GM18526 (cell line): ENCODE data around the gene ME2.

Source experiments
- POLR2A ChIP-seq: IDR thresholded peaks from 3 replicates; pipeline ENCODE4 v1.6.1; 2011; ENCODE audit not compliant: insufficient read length; ENCODE audit errors: extremely low read depth

Gene ME2

GRCh38 chr18:50878345-50879301, at the start of gene ME2:
TSS of gene ME2 (plus strand) at chr18:50879118. CDS start at chr18:50895821, 16,703 bp downstream.
- peak; percentile 75 for TF ChIP-seq POLR2A

GRCh38 chr18:50829644-50830043, 49.3 kb upstream of the ME2 start:
- no peak for TF ChIP-seq POLR2A

GRCh38 chr18:50830544-50830943, 48.4 kb upstream of the ME2 start:
- TF ChIP-seq POLR2A, result no peak

DNA sequence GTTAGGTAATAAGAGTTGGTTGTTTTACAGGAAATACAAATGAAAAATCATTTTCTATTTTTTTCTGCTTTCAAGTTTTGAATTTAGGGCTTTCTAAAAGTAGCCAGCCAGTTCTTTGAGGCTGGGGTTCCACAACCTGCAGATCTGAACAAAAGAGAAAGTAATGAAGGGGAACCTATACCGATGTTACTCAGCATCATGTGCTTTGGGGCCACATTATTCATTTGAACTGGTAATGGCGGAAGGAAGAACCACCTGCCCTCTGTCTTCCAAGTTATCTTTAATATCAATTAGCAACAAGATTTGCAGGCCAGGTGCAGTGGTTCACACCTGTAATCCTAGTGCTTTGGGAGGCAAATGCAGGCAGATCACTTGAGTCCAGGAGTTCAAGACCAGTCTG, 46.2 kb upstream of the ME2 start:
- TF ChIP-seq POLR2A, result no peak

DNA sequence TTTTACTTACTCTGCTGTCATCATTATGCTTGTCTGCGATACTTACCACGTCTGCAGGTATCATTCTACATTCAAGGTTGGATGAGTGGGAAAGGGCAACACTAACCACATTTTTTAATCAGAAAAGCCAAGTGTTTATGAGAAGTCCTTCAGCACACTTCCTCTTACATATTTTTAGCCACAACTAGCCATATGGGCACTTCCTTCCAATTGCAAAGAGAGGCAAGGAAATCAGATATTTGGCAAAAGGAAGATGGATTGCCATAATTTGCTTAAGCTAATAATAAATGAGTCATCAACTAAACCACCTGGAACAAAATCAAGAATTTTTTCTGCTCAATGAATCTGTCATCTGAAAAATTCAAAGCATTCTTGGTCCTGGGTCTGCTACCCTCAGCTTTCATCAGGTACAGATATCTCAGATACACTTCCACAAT, 42.4 kb upstream of the ME2 start:
- TF ChIP-seq POLR2A, result no peak

DNA sequence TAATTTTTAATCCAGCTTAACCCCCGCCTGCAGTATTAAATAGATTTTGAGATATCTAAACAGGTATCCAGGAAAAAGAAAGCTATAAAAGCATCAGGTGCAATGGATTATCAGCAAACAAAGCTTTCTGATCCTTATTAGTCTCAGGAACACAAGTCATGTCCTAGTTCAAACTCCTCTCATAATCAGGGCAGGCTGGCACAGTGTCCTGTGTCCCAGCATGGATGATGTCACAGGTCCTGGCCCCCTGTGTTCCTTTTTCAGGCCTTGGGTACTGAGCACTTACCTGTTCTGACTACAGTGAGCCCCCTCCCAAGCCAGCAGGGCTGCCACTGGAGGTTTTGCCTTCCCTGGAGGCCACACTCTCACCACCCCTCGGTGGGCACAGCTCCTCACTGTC, 39.6 kb upstream of the ME2 start:
- TF ChIP-seq POLR2A, result no peak

GRCh38 chr18:50839996-50840395, 38.9 kb upstream of the ME2 start:
- TF ChIP-seq POLR2A, result no peak

DNA sequence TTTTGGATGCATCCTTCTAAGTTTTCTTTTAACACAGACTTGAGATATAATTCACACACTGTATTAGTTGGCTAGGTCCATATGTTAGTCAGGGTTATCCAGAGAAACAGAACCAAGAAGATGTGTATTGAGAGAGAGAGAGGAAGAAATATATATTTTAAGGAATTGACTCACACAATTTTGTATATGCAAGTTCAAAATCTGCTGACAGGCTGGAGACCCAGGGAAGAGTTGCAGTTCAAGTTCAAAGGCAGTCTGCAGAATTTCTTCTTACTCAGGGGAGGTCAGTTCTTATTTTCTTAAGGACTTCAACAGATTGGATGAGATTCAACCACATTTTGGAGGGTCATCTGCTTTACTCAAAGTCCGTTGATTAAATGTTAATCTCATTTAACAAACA, 36.1 kb upstream of the ME2 start:
- no peak for TF ChIP-seq POLR2A

- TF ChIP-seq POLR2A, result no peak
Observed at GRCh38 chr18:50844554-50844953, 34.4 kb upstream of the ME2 start.

GRCh38 chr18:50844960-50845359, 34.0 kb upstream of the ME2 start:
- no peak for TF ChIP-seq POLR2A

- TF ChIP-seq POLR2A, result no peak
Observed at GRCh38 chr18:50847192-50847591, 31.7 kb upstream of the ME2 start.

GRCh38 chr18:50848061-50848551, 30.8 kb upstream of the ME2 start:
- TF ChIP-seq POLR2A, result no peak

DNA sequence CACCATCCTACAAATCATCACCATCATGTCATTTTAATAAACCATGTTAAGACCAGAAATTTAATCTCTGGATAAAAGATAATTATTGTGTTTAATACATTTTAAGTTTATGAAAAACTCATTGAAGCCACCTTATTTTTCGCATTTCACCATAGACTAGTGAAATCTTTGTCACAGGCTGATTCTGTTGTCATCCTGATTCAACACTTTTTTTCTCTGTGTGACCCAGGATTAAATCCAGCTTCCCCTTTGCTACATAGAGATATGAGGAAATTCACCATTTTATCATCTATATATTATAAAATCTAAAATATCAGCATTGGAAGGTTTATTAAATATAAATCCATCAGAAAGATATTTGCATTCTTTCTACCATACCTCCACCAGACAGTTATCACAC, 29.9 kb upstream of the ME2 start:
- no peak for TF ChIP-seq POLR2A

- no peak for TF ChIP-seq POLR2A
Observed at GRCh38 chr18:50849419-50849821, 29.5 kb upstream of the ME2 start.

DNA sequence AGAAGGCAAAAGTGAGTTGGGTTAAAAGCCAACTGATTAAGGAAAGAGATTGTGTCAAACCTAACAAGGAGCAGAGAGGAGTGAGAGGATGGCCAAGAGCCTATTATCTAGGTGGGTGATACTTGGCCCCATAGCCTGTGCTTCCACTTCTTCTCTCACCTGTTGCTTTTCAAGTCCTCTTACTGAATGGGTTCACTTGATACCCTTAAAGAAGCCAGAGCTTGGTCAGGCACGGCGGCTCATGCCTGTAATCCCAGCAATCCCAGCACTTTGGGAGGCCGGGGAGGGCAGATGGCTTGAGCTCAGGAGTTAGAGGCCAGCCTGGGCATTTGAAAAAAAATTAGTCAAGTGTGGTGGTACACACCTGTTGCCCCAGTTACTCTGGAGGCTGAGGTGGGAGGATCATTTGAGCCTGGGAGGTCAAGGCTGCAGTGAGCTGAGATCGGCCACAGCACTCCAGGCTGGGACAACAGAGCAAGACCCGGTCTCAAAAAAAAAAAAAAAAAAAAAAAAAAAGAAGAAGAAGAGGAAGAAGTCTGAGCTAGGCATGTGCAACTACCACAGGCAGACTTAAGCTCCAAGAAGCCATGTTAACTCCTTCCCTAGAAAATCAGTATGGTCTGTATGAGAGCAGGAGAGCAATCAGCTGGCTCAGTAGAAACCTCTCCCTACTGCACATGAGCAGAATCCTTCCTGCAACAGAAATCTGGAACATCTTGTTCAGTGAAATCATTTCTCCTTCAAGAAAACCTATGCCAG, 28.4 kb upstream of the ME2 start:
- no peak for TF ChIP-seq POLR2A

GRCh38 chr18:50853863-50854271, 25.1 kb upstream of the ME2 start:
- no peak for TF ChIP-seq POLR2A
